NCI-H2171 treated with DMSO at 0.1 percent for 48 hours (cell line): Measurements from ENCODE around the gene GREB1.

Source experiments
- DNase-seq: peaks from one replicate; lab custom pipeline; 2025; lab: John Stamatoyannopoulos, UW

Gene GREB1

GRCh38 chr2:11662882-11663281 is 129.0 kb downstream of the GREB1 start:
- DNase-seq: no peak

GRCh38 chr2:11663427-11663826 is 129.6 kb downstream of the GREB1 start:
- DNase-seq: no peak

- no peak for DNase-seq
These were observed 131.2 kb downstream of the GREB1 start for GRCh38 chr2:11665028-11665427.

GRCh38 chr2:11665510-11666362 is 131.9 kb downstream of the GREB1 start:
- no peak for DNase-seq

GRCh38 chr2:11667194-11667593 is 133.3 kb downstream of the GREB1 start:
- DNase-seq: no peak

- DNase-seq: no peak
These were observed 134.2 kb downstream of the GREB1 start for GRCh38 chr2:11667866-11668637.

GRCh38 chr2:11669454-11670291 is 135.8 kb downstream of the GREB1 start, which contains the start of gene NTSR2:
Gene NTSR2 (minus strand): TSS chr2:11670195. CDS start chr2:11670129, 66 bp downstream.
- DNase-seq: no peak

- DNase-seq: no peak
These were observed 138.6 kb downstream of the GREB1 start for GRCh38 chr2:11672407-11672806.

- DNase-seq: no peak
These were observed 141.1 kb downstream of the GREB1 start for GRCh38 chr2:11674983-11675382.

- DNase-seq: no peak
These were observed 141.7 kb downstream of the GREB1 start for GRCh38 chr2:11675423-11676112.

- peak; percentile 90 for DNase-seq
These were observed 142.8 kb downstream of the GREB1 start for GRCh38 chr2:11676640-11677039.

GRCh38 chr2:11677136-11678055 is 143.6 kb downstream of the GREB1 start:
- DNase-seq: no peak

- no peak for DNase-seq
These were observed 144.6 kb downstream of the GREB1 start for GRCh38 chr2:11678306-11678960.

GRCh38 chr2:11679016-11679415 is 145.2 kb downstream of the GREB1 start:
- no peak for DNase-seq

GRCh38 chr2:11679486-11680181 is 145.8 kb downstream of the GREB1 start:
- no peak for DNase-seq

GRCh38 chr2:11680182-11680900 is 146.5 kb downstream of the GREB1 start:
- DNase-seq: no peak

- no peak for DNase-seq
These were observed 147.3 kb downstream of the GREB1 start for GRCh38 chr2:11680901-11681721.
